ENCODE data around the gene MYCL.

GRCh38 chr1:39863177-39863576 lies 38.5 kb downstream of the MYCL start:
- no peak for TF ChIP-seq CTCF (IDR thresholded peaks at IDR 0.05)
- TF ChIP-seq POLR2AphosphoS5 (IDR thresholded peaks at IDR 0.05; ENCODE audit: low read depth, low read length), result no peak

Data from Panc1 (cell line).